Mesenteric fat pad (tissue), 1 donor: ENCODE results near the gene MRPS2. TPM values are rescaled to one million over a fixed set of nuclear protein-coding genes. Genes with fewer than 3 reads are reported as not detected.

Experiments used
- DNase-seq: peaks from one replicate; pipeline ENCODE4 v3.0.0-alpha.2; 2020; ENCODE audit warnings: low spot score
- total RNA-seq: library from RNA; stranded (reverse); fragmentation: NEBNext Ultra II Directional; extraction: Animal tissue kit (Norgen Biotek cat#: 25700); gene quantifications from one replicate; pipeline ENCODE4 v1.2.1, GENCODE V29; 2021
- donor health status: DM: yes; HTN: yes; CAD: no.

The MRPS2 gene
- total RNA-seq, 1 donor from 2014 or later, result 25.9 TPM

- no peak for DNase-seq
These were observed 1.9 kb upstream of the MRPS2 start for GRCh38 chr9:135498381-135499126.

- peak; percentile 98 for DNase-seq
These were observed 984 bp upstream of the MRPS2 start for GRCh38 chr9:135499326-135500070.

- no peak for DNase-seq
These were observed 384 bp upstream of the MRPS2 start for GRCh38 chr9:135500071-135500524.

- no peak for DNase-seq
These were observed 1.0 kb downstream of the MRPS2 start for GRCh38 chr9:135501261-135502167.

- no peak for DNase-seq
These were observed 1.8 kb downstream of the MRPS2 start for GRCh38 chr9:135502168-135502872.

- no peak for DNase-seq
These were observed 2.4 kb downstream of the MRPS2 start for GRCh38 chr9:135502873-135503321.

- no peak for DNase-seq
These were observed 3.1 kb downstream of the MRPS2 start for GRCh38 chr9:135503371-135504261.

GRCh38 chr9:135504262-135505243 is 4.1 kb downstream of the MRPS2 start:
- no peak for DNase-seq

- DNase-seq, result no peak
These were observed 5.1 kb downstream of the MRPS2 start for GRCh38 chr9:135505406-135506187.

GRCh38 chr9:135506327-135507103 is 6.0 kb downstream of the MRPS2 start:
- DNase-seq, result no peak

- peak; percentile 85 for DNase-seq
These were observed 6.9 kb downstream of the MRPS2 start for GRCh38 chr9:135507104-135508035.

GRCh38 chr9:135508211-135508820 is 7.8 kb downstream of the MRPS2 start:
- DNase-seq, result peak; percentile 64

GRCh38 chr9:135509458-135509857 is 9.0 kb downstream of the MRPS2 start:
- no peak for DNase-seq

- DNase-seq, result peak; percentile 24
These were observed 11.7 kb downstream of the MRPS2 start for GRCh38 chr9:135512241-135512603.

GRCh38 chr9:135512904-135513303 is 12.4 kb downstream of the MRPS2 start:
- peak; percentile 69 for DNase-seq
